Stimulated activated CD4-positive, alpha-beta T cell treated with anti-CD3 and anti-CD28 coated beads, Interleukin-1b, Interleukin-23, amount 100 ng/mL, for 4 hours (primary cell): ENCODE measurements around the gene DPYD.

Experiments
- DNase-seq, 2 donors: peaks; one replicate each; pipeline ENCODE4 v3.0.0-alpha.2; 2020; ENCODE audit warnings: low read depth in 2 of 2

Gene DPYD

GRCh38 chr1:97693601-97694000 lies 227.2 kb downstream of the DPYD start:
- no peak for DNase-seq

DNA sequence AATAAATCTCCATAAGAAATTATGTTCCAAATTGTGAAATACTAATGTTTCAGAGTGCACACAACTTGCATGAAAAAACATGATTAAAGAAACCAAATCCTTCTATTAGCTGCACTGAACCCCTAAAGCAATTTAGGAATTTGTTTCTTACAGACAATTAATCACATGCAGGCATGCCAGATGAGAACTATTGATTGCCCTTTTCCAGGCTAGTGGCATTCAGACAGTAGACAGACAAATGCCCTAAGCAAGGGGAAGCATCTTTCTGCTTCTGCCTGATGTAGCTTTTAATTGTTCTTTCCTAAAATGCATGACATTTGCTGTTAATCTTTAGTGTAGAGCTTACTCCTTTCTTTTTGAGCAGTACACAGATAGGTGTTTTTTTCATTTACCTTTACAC lies 229.5 kb downstream of the DPYD start:
- DNase-seq: no peak

DNA sequence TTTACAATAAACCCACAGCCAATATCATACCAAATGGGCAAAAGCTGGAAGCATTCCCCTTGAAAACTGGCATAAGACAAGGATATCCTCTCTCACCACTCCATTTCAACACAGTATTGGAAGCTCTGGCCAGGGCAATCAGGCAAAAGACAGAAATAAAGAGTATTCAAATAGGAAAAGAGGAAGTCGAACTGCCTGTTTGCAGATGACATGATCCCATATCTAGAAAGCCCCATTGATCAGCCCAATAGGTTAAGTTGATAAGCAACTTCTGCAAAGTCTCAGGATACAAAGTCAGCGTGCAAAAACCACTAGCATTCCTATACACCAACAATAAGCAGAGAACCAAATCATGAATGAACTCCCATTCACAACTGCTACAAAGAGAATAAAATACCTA lies 235.5 kb downstream of the DPYD start:
- no peak for DNase-seq

- DNase-seq: no peak
Measured at GRCh38 chr1:97680894-97681293, 239.9 kb downstream of the DPYD start.

DNA sequence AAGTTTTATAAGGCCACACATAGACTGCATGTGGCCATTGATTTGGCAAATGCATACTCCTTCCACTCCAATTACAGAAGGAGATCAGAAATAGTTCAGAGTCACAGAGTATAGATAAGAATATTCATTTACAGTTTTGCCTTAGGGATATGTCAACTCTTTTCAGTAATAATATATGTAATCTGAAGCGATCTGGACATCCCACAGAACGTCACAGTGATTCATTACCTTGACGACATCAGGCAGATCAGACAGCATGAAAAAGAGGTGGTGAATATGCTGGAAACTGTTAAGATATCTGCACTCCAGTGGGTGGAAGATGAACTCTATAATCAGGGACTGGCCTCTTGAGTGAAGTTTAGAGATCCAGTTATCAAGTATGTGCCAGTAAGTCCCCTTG lies 240.4 kb downstream of the DPYD start:
- no peak for DNase-seq

DNA sequence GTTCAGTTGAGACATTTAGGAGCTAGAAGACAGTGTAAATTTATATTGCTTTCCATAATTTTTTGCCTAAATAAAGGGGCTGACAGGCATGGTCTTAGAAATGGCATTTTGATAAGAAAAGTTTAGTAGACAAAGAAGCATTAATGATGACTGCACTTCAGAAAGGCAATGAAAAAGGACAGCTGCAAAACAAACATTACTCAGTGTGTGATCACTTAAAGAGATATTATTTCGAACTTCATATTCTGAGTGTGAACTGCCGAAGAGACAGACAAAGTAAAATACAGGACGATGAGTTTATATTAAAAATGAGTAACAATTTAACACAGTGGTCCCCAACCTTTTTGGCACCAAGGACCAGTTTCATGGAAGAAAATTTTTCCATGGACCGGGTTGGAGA lies 243.1 kb downstream of the DPYD start:
- no peak for DNase-seq

GRCh38 chr1:97674517-97674916 lies 246.3 kb downstream of the DPYD start:
- DNase-seq: no peak

- DNase-seq: no peak
Measured at GRCh38 chr1:97668945-97669344, 251.9 kb downstream of the DPYD start.

GRCh38 chr1:97660431-97661105 lies 260.3 kb downstream of the DPYD start:
- DNase-seq: no peak

- DNase-seq: no peak
Measured at GRCh38 chr1:97654876-97655585, 265.8 kb downstream of the DPYD start.

- DNase-seq: no peak
Measured at GRCh38 chr1:97651250-97651649, 269.6 kb downstream of the DPYD start.

DNA sequence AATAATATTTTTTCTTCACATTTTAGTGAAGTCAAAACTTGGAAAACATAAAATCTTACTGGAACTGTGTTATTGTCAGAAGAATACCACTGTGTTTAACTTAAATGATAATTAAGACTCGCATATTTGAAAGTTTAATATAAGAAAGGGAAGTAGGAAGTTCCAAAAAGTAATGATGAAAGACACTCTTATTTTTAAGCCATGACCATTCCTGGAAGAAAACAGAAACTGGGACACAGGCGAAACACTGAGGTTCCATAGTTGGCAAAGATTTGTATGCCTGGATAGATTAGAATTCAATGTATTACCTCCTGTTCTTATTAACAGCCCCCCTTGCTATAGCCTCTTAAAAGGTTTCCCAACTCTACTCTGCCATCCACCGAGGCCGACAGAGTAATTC lies 271.2 kb downstream of the DPYD start:
- DNase-seq: no peak

DNA sequence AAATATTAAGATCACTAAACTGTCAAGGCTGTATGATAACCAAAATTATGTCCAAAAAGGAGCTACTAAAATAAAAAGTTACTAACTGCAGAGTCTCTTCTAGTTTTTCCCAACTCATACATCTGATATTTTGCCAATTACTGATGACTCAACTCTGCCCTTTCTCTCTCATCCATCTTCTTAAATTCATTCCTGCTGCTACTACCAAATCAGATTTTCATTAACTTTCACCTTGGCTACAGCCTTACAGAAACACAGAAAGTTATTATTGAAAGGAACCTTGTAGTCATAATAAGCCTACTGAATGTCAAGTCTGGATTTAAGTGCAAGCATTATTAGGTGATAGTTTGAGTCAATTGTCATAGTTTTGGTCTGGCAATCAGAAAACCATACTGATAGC lies 273.1 kb downstream of the DPYD start:
- no peak for DNase-seq

DNA sequence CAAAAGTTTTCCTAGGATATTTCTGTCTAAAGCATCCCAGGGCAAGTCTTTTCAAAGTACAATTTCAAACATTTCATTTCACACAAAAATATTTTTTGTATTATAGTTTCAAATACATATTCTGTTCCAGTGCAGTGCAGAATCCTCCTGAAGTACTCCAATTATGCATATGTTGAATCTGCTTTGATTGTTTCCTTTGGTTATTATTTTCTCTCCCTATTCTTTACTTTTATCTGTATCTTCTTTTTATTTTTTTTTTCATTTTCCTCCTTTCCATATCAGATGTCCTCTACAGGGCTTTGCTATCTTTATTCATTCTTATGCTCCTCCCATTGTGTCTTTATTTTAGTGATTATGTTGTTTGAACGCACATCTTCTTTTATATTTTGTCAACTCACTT lies 274.8 kb downstream of the DPYD start:
- no peak for DNase-seq

DNA sequence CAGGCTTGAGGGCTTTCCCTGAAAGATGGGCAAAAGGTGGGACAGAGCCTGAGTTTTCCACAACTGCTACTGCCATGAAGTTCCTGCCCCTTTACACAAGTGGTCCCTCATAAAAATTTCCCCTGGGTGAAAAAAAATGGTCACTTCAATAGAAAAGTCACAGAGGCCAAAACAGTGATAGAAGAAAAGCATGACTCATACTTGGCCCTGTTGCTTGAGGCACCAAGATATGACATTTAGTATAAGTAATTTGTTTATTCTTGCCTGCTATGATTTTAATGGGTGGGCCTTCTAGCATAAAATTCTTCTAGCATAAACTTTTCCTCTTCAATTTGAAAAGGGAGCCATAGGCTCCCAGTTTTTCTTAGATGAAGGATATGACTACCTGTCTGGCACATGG lies 280.2 kb downstream of the DPYD start:
- no peak for DNase-seq

DNA sequence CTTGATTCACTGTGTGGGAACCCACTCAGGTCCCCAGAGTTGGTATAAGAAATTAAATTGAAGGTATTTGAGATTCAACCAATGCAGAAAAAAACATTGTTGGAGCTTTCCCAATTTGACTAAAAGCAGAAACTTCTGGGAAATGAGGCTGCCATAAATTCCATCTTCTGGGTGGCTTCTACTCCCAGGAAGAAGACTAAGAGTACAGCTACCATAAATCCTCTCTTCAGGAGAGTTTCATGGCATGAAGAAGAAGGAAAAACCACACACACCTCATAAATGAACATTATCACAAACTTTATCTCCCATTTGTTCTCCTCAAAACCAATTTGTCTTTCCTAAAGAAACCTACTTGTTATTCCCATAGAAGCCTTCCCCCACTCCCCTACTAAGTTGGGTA lies 283.9 kb downstream of the DPYD start:
- no peak for DNase-seq

- no peak for DNase-seq
Measured at GRCh38 chr1:97634758-97635157, 286.1 kb downstream of the DPYD start.

DNA sequence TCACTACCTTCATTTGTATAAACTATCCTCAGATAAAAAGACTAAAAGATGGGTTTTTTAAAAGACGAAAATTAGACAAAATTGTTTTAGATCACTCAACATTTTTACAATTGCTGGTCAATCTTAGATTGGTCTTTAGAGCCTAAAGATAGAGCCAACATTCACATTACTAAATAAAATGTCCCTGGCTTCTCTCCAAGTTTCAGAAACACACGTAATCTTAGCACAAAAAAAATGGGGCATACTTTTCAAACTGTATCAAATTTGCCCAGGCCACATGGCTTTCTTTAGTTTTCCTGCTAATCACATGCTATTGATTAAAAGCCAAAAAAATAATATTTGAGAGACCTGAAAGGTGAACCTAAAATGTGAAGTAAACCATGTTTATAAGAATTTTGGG lies 288.1 kb downstream of the DPYD start:
- no peak for DNase-seq

DNA sequence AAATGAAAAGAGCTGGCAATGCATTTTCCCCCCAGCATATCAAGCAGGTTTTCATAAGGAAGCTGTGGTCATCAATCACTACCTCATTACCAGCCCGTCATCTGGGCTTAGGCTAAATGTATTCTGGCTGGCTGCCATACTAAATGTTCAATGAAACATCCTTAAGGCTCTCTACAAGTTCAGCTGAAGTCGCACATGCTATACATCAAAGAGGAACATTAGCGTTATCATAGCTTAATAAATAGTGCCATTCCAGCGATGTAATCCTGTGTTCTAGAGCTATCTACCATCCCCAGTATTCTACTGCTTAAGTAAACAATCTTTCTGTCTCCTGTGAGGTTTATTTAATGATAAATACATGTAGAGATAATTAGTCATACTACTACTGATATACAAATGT lies 288.8 kb downstream of the DPYD start:
- DNase-seq: no peak

DNA sequence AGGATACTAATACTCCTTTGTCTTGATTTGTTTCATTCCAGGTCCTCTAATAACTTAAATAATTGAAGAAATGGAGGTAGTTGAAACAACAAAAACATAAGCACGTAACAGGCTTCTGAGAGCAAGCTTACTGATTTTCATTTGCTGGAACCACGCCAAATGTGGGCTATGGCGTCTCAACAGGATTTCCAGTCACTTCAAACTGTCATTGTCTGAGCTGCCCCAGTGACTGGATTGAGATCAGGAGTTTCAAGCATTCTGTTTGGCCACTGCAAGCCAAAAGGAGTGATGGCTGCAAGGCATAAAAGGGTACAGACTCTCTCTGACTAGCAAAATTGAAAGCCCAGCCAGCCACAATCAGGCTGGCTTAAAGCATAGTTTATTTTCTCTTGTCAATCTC lies 289.9 kb downstream of the DPYD start:
- no peak for DNase-seq

DNA sequence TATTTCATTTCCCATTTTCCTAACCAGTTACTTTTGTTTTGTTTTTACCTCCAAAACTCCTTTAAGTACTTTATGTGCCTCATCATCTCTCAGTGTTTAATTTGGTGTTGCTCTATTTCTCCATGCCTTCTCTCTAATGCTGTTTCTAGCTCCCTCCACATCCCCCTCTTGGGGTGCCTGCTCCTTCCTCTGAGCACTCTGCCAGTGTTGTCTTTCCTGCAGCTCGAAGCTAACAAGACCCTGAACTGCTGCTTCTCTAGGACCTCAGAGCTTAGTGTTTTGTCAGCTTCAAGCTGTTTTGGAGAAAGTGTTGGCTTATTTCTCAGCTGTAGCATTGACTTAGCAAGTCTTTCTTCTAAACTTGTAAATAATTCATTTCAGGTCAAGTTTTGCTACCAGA lies 290.6 kb downstream of the DPYD start:
- DNase-seq: no peak

- DNase-seq: no peak
Measured at GRCh38 chr1:97623220-97623619, 297.6 kb downstream of the DPYD start.

GRCh38 chr1:97621955-97622354 lies 298.9 kb downstream of the DPYD start:
- no peak for DNase-seq

DNA sequence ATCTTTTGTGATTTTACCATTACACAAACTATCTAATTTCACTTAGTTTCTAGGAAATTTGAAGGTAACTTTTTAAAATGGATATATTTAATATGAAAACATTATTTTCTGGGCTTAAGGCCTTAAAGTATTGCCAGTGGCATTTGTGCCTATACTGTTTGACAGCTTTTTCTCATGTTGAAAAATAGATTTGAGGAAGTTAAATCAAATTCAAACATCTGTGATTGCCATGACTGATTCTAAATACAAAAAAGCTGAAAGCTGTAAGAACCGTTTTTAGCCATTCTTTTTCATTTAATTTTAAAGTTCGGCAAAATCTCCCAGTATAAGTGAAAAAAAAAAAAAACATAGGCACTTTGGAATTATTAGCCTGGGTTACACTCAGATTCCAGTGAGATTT lies 301.1 kb downstream of the DPYD start:
- DNase-seq: no peak
